HG03571 (cell line): ENCODE data around the gene NUDT12.

Experiments used
- ATAC-seq: cut with Tn5 transposase; IDR thresholded peaks from one replicate; pipeline ENCODE4 v1.9.1; 2021; ENCODE audit not compliant: unreplicated experiment

NUDT12 gene

DNA sequence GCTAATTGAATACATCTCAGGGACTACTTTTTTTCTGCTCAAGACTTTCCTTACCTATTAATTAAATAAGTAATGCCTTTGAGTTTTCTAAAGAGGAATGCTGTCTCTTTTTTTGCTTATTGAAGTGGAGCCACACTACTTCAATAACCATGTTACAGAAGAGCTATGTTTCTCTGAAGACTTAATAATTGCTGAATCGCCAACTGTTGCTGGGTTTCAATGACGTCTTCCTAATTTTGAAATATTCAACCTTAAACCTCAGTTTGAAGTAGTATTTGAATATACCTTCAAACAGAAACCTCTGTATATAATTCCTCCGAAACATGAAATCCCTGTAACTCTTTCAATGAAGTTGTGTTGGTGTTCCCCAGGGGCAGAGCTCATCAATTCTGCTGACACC is 21.0 kb downstream of the NUDT12 start:
- ATAC-seq: no peak

DNA sequence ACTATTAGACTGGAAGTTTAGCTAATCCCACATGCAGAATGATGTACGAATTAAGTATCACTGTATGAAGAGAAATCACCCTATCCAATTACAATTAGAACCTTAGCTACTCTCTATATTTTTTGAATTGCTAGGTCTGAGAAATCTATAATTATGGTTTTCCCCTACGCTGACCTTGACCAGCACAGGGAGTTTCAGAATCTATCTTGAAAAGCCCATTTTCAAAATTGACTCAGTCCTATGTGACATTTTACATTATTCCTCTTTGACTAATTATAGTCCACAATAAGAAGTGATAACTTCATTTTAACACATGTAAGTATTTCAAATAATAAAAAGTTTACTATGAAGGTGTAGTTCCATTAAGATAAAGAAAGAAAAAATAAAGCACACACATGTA is 21.5 kb downstream of the NUDT12 start:
- ATAC-seq: no peak

DNA sequence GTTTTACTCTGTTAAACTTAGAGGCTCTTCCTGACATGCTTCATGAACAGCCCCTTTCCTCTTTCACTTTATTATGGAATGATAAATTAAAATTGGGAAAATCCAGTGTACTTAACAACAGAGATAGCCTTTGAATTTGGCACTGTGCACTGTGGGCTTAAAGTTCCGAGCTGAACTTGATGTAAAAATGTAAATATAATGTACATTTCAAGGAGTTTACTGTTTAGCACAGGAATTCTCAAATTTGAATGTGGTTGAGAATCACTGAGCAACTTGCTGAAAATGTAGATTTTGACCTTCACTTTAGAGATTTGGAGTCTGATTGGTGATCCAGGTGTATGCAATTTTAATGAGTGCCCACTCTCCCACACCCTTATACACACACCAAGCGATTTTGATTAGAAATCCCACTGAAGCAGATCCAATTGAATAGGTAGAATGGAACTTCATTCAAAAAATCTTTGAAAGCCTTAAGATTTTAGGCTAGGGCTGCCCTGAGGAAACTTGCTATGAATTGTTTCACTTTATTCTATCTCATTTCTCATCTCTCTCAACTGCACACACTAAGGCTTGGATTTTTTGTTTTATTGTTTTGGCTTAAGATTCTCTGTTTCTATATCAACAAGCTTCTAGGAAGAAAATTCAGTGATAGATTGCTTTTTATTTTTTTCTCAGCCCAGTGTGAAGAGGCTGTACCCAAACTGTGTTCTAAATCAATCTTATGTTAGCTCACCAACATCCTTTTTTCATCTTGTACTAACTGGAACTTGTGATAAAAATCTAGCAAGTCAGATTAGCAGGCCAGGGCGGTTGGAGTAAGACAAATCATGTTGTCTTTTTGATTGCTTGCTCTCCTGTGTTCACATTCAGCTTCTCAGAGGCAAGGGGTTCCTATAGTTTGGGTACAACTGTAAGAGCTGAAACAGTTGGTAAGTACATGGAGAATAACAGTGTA is 22.9 kb downstream of the NUDT12 start:
- no peak for ATAC-seq

DNA sequence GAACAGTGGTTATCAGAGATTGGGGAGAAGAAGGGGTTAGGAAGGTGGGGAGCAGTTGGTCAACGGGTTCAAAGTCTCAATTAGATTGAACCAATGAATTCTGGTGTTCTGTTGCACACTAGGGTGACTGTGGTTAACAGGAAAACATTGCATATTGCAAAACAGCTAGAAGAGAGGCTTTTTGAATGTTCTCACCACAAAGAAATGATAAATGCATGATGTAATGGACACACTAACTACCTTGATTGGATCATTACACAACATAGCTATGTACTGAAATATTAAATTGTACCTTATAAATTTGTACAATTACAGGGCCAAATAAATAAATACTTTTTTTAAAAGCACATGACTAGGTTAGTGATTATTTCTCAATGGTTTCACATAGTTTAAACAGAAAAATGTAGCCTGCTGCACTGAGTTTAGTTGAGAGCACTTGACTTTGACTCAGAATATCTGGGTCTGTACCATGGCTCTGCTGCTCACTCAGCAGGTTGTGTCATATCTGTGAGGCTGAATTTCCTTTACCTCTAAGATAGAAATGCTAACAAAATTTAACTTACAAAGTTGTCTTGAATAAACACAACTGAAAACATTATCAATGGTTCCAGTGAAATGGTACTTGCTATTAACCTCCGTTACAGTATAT is 30.4 kb downstream of the NUDT12 start:
- no peak for ATAC-seq

DNA sequence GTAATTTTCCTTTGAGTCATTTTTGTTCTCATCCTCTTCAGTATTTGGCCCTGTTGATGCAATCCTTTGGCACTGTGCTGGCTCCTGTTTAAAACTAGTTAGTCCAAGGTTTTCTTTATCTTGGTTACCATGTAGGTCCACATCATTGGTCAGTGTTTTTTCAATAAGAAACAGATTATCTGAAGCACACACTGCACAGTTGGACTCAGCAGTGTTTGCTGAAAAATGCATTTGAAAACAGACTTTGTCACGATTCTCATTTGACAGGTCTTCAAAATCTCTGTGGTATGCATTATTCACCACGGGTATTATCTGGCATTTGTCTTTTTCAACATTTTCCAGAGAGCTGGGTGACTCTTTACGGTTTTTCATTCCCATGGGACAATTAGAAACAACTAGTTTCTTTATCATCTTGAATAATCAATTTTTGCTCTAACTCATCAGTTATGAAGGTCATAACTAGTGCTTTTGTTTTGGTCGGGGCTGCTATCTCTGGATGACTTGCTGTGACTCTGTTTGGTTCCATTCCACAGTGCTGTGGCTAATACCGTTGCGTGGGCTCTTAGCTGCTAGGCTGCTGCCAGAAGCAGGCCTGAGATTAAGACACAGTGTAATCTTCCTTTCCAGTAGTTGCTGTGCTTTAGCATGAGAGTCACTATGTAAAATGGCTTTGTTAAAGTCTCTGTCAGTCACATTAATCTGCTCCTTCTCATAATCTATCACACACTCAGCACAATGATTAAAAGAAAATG is 36.2 kb downstream of the NUDT12 start:
- ATAC-seq: no peak

DNA sequence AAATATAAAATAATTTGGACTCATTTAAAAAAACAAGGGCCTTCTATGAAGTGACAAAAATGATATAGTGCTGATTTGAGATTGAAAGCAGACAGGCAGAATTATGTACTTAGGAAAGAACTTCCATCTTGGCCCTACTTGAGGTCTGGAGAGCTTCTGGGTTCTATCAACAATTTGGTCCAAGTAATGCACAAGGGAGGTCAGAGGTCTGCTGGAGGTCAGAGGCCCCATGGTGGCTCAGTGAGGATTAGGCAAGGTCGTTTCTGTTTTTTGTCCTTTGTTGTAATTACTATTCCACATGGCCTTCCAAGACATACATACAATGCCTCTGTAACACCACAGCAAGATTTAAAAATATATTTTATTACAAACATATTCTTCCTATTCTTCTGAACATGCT is 37.2 kb downstream of the NUDT12 start:
- ATAC-seq: no peak

DNA sequence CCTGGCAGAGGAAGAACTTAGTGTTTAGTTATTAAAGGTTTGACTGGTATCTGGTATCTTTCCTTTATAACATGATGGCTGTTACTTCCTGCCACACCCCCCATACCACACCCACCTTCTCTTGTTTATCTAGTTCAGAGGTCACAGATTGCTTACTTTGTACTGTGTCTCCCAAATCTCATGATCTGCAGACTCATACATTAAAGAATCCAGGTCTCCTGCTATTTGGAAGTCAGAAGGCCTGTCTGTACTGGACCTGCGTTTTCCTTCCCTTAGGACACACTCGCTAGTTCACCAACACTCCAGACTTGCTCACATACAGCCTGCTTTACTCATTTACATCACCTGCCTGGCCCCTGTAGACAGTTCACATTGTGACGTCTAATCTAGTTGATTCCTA is 39.3 kb downstream of the NUDT12 start:
- no peak for ATAC-seq

DNA sequence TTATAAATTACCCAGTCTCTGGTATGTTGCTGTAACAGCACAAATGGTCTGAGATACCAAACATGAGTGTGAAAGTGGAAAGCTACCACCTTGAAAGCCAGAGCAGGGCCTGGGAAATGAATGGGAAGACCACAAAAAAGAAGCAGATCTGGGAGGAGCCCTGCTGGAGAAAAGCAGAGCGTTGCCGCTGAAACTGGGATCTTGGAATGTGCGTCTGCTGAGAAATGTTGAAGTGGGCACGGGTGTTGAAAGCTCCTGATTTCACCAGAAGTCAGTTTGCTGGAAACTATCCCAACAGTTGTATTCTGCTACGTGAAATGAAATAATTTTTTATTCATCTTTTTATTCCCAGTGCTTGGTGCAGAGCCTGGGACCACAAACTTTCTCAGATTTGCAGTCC is 40.0 kb downstream of the NUDT12 start:
- no peak for ATAC-seq

DNA sequence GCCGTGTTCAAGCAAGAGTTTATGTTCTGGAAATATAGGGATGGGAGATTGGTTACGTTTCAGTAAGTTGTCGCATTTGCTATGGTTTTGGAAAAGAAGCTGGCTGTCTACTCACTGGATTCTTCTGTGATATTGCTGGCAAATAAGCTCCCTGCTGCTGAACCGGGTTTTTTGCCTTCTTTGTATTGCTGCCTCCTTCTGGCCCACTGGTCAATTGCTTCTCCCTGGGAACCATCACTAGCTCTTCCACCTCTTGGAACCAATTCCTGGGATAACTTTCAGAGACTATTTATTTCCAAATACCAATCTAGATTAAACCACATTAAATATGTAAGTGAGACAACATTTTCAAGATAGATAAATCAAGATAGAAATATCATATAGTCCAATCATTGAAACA is 43.0 kb downstream of the NUDT12 start:
- ATAC-seq: no peak

DNA sequence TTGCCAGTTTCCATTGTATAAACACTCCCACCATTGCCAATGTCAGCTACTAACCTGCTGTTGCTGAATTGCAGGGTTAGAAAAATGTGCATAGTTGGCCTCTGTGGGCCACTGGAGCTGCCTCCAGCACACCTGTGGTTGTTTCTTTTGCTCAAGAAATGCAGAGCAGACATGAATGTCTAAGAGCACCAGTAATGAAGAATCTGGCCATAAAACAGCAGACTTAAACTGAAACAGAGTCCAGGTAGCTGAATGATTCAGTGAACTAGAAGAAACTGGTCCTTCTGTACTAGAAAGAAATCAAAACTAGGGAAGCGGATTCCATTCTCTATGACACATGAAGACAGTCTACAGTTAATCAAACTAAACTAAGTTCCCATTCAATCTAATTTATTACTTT is 48.2 kb downstream of the NUDT12 start:
- no peak for ATAC-seq

DNA sequence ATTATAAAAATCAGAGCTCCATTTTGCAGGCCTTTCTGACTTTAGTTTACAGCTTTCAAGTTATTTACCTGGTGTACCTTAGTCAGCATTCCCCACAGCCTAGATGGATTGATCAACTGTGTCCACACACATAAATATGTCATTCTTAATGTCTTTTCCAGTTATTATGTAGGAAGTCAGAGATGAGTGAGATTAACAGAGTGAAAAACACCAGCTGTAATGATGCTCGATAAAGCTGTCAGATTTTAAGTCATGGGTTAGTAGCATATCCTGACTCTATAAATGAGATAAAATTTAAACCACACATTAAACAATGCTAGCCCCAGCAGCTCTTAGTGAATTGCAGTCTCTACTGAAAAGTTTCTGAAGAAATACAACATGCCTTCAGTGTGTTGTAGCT is 48.9 kb downstream of the NUDT12 start:
- ATAC-seq: no peak

DNA sequence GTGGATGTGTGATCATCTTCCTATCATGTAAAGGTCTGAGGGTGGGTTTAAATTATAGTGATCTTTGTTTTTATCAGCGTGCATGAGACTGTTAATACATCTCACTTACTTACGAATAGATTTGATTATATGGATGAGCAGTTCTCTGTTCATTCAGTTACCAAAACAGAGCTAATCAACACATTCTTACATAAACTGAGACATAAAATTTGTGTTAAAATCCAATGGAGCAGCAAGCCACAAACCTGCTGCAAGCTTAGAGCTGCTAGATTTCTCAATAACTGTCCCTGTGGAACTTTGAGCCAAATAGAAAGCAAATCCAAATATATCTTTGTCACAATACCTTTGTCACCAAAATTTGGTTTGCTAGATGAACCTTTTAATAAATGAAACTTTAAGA is 50.1 kb downstream of the NUDT12 start:
- ATAC-seq: no peak

DNA sequence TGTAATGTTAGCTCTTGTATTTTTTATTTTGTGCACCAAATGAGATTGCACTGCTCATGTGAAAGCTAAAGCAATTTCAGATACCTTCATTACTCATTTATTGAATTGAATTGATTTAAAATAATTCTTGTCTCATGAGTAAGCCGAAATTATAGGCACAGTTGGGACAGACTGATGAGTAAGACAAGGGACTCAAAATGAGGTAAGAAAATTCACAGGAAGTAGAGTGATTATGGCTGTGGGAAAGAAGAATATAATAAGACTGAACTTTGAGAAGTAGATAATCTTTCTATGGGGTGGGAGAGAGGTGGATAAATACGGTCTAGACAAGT is 51.1 kb downstream of the NUDT12 start:
- no peak for ATAC-seq

DNA sequence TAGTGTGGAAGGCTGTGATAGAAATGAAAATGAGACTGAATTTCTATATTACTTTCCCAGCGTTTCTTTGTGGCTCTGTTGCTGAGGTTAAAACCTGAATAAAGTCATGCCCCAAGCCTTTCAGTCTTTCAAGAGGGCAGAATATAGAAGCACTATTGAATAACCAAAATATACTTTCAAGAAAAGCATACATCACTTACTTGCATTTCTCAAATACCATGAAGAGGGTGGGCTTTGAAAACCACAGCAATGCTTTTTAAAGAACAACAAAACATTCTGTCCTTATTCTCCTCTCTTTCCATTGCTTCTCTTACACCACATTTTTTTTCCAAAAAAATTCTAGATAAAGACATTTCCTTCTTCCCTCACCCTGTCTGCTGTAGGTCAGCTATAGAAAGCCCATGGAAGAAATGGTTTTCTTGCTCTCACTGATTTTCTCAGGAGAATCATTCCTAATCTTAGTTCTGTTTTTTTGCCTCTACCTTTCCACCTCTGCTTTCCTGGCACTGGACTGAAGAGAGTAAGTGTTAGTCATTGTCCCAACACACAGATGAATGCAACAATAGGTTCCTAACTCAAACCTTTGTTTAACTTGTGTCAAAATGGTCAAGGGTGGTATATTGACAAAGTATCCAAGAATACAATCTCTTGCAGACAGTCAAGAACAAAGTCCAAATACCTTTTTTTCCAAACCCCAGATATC is 51.6 kb downstream of the NUDT12 start:
- ATAC-seq: no peak

DNA sequence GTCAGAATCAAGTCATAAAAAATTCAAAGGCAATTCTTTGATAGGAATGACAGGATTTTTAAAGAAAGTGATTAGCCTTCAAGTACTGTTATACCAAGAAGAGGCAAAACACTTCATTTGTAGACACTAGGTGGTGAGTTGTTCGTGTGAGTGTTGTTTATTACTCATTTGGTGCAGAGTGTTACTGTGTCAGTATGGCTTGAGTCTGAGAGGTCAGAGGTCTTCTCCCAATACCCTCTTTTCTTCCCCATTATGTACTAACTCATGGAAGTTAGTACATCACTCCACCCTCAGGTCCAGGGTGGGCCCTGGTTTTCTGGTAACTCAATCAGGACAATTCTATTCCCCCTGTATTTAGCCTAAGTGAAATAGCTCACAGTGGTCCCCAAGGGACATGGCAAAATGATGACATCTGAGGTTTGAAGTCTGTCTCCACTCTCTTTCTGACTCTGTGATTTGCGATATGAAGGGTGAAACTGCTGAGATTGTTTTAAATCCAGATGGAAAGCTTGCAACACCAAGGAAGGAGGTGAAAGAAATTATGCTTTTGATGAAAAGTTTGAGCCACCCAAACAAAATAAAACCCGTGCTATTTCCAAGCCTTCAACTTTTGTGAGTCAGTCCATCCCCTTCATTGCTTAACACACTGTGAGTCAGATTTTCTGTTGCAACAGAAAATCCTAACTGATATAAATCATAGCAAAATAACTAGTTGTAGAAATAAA is 56.8 kb downstream of the NUDT12 start:
- no peak for ATAC-seq

DNA sequence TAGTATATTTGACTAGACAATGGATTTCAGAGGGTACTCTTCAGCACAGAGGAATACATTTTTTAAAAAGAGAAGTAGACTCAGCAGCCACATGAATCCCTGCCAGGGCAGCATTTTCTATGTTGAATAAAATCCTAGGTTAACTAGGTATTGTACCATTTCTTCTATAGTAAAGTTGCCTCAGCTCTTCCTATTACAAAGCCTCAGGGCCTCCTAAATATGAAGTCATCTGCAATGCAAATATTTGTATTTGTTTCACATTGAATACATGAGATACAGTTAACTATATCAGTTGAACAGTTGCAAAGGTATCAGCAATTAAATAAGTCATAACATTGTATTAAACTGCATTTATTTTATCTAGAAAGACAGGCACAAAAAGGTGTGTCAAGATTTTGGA is 59.5 kb downstream of the NUDT12 start:
- no peak for ATAC-seq

DNA sequence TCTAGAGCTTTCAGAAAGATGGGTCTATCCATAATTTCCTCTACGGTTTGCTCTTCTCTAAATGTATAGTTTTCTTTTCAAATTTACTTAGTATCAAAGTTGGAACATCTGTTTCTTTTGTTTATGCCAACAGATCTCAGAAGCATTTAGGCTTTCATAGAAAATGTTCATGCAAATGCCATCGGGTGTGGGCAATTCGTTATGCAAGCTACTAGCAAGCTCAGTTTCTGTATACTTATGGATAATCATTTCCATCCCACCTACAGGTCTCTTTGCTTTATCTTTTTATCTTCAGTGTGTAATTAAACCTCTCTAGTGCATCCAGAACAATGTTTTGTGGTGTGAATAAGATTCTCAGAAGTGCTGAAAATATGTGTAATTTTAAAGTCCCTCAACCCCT is 59.9 kb downstream of the NUDT12 start:
- no peak for ATAC-seq
